HCT116 (cell line): ENCODE measurements around the gene AACS. TPM values are rescaled to one million over a fixed set of nuclear protein-coding genes. Genes with fewer than 3 reads are reported as not detected.

ENCODE experiments used
- ATAC-seq: fragments of 200-7000 bp; cut with Tn5 transposase; 2 replicates; pipeline ENCODE4 v1.9.1; 2020; ENCODE audit warnings: mild to moderate bottlenecking, moderate library complexity
- BruUV-seq: library from RNA; stranded (reverse); fragments of 400-500 nt; replicated peaks from 2 replicates; lab custom pipeline; 2021; lab: Mats Ljungman, UMichigan
- CTCF ChIA-PET: fragments of 300-600 bp; sonication (Branson Sonifier 250); formaldehyde crosslinking; loops from one replicate; lab custom pipeline; 2021; ENCODE audit warnings: antibody characterized with exemption; lab: Charles Lee
- POLR2A ChIA-PET: fragments of 300-600, 350-600 bp; sonication (Branson Sonifier 250); formaldehyde crosslinking; loops from one replicate; lab custom pipeline; 2021; ENCODE audit warnings: antibody characterized with exemption; lab: Charles Lee
- RAD21 ChIA-PET, 2 experiments: fragments of 300-600 bp; sonication (Branson Sonifier 250); formaldehyde crosslinking; loops; one replicate each; lab custom pipeline; 2023; ENCODE audit warnings: low total read pairs in 2 of 2; ENCODE audit not compliant: uncharacterized antibody in 2 of 2, unreplicated experiment in 2 of 2, low non-redundant PET in 1 of 2; lab: Charles Lee
- DNase-seq: peaks from one replicate; pipeline ENCODE4 v3.0.0-alpha.2; 2010; ENCODE audit warnings: low read depth, low spot score
- H2AFZ ChIP-seq: fragments of 200-600 bp; shearing (Covaris generic), sonication (generic); 2 replicates; pipeline ENCODE4 v1.6.1; 2017; ENCODE audit warnings: low read depth, mixed run types, mixed read lengths, antibody characterized with exemption, low read length; ENCODE audit not compliant: poor library complexity, severe bottlenecking
- H3K27ac ChIP-seq: 2 replicates; pipeline ENCODE4 v1.5.1; 2012; ENCODE audit warnings: low read depth, low read length
- H3K27me3 ChIP-seq: fragments of 200-600 bp; sonication (generic); 2 replicates; pipeline ENCODE4 v1.6.1; 2016; ENCODE audit warnings: mixed run types, low read length, mixed read lengths; ENCODE audit not compliant: insufficient read depth
- H3K36me3 ChIP-seq, 2 experiments: fragments of 200-500 bp in 1 of 2; fragments of 200-600 bp in 1 of 2; sonication (Bioruptor generic) in 1 of 2; sonication (generic) in 1 of 2; 2 replicates each; pipeline versions ENCODE4 v1.5.1 to v1.6.1; 2014 to 2016; ENCODE audit warnings: low read length in 2 of 2, inconsistent platforms in 1 of 2, mixed read lengths in 1 of 2, mixed run types in 1 of 2; ENCODE audit not compliant: insufficient read depth in 2 of 2, control insufficient read depth in 1 of 2
- H3K4me1 ChIP-seq, 2 experiments: fragments of 200-600 bp in 1 of 2; sonication (generic) in 1 of 2; 2 replicates each; pipeline versions ENCODE4 v1.5.1 to v1.6.1; 2012 to 2017; ENCODE audit warnings: low read length in 2 of 2, inconsistent platforms in 1 of 2, mild to moderate bottlenecking in 1 of 2, mixed read lengths in 1 of 2, mixed run types in 1 of 2, moderate library complexity in 1 of 2; ENCODE audit not compliant: insufficient read depth in 2 of 2, control insufficient read depth in 1 of 2
- H3K4me2 ChIP-seq: fragments of 200-600 bp; sonication (generic); 2 replicates; pipeline ENCODE4 v1.6.1; 2017; ENCODE audit warnings: mixed run types, low read length, mixed read lengths
- H3K4me3 ChIP-seq, 2 experiments: fragments of 200-600 bp in 1 of 2; sonication (generic) in 1 of 2; replicated peaks in 1 of 2; 2 replicates each; pipeline ENCODE4 v1.5.1; 2011 to 2016; ENCODE audit warnings: low read length in 2 of 2, control low read depth in 1 of 2, low read depth in 1 of 2, mild to moderate bottlenecking in 1 of 2, mixed read lengths in 1 of 2, mixed run types in 1 of 2
- H3K79me2 ChIP-seq: fragments of 200-600 bp; sonication (generic); 2 replicates; pipeline ENCODE4 v1.6.1; 2017; ENCODE audit warnings: mild to moderate bottlenecking, mixed run types, low read length, moderate library complexity, mixed read lengths; ENCODE audit not compliant: insufficient read depth
- H3K9ac ChIP-seq: fragments of 200-600 bp; sonication (generic); 2 replicates; pipeline ENCODE4 v1.6.1; 2016; ENCODE audit warnings: low read length, mixed read lengths
- H3K9me2 ChIP-seq: fragments of 200-600 bp; sonication (generic), shearing (Covaris generic); 2 replicates; pipeline ENCODE4 v1.6.1; 2017; ENCODE audit warnings: mixed run types, mild to moderate bottlenecking, moderate library complexity; ENCODE audit not compliant: insufficient read depth
- H3K9me3 ChIP-seq, 2 experiments: fragments of 200-500 bp in 1 of 2; fragments of 200-600 bp in 1 of 2; sonication (Bioruptor generic) in 1 of 2; sonication (generic) in 1 of 2; 2 replicates each; pipeline ENCODE4 v1.6.1; 2014 to 2017; ENCODE audit warnings: low read length in 2 of 2, mixed read lengths in 2 of 2, inconsistent platforms in 1 of 2, low read depth in 1 of 2, mild to moderate bottlenecking in 1 of 2, mixed run types in 1 of 2, moderate library complexity in 1 of 2; ENCODE audit not compliant: control insufficient read depth in 1 of 2, insufficient read depth in 1 of 2
- H4K20me1 ChIP-seq: fragments of 200-600 bp; sonication (generic), shearing (Covaris generic); 2 replicates; pipeline ENCODE4 v1.6.1; 2017; ENCODE audit warnings: mixed run types, mild to moderate bottlenecking, moderate library complexity; ENCODE audit not compliant: insufficient read depth
- CBX3 ChIP-seq: IDR thresholded peaks from 2 replicates; pipeline ENCODE4 v1.6.1; 2012; ENCODE audit warnings: low read depth
- CEBPB ChIP-seq: IDR thresholded peaks from 2 replicates; pipeline ENCODE4 v1.6.1; 2012; ENCODE audit warnings: low read depth
- EGR1 ChIP-seq: IDR thresholded peaks from 2 replicates; pipeline ENCODE4 v1.6.1; 2012; ENCODE audit warnings: low read depth
- ELF1 ChIP-seq: IDR thresholded peaks from 2 replicates; pipeline ENCODE4 v1.6.1; 2012; ENCODE audit warnings: low read depth, borderline replicate concordance
- EZH2 ChIP-seq: fragments of 200-600 bp; sonication (generic); IDR thresholded peaks from 2 replicates; pipeline ENCODE4 v1.6.1; 2017; ENCODE audit warnings: antibody characterized with exemption, mixed run types
- EZH2phosphoT487 ChIP-seq: fragments of 200-600 bp; IDR thresholded peaks from 2 replicates; pipeline ENCODE4 v1.6.1; 2018; ENCODE audit warnings: antibody characterized with exemption, borderline replicate concordance
- JUND ChIP-seq: IDR thresholded peaks from 2 replicates; pipeline ENCODE4 v1.6.1; 2012
- MAX ChIP-seq: IDR thresholded peaks from 2 replicates; pipeline ENCODE4 v1.6.1; 2012
- POLR2A ChIP-seq: IDR thresholded peaks from 2 replicates; pipeline ENCODE4 v1.7.0; 2011; ENCODE audit warnings: borderline replicate concordance; ENCODE audit not compliant: insufficient read depth, insufficient read length; ENCODE audit errors: extremely low read depth
- POLR2AphosphoS5 ChIP-seq: IDR thresholded peaks from 2 replicates; pipeline ENCODE4 v1.6.1; 2011; ENCODE audit warnings: mild to moderate bottlenecking, low read depth, low read length, moderate library complexity
- RAD21 ChIP-seq: IDR thresholded peaks from 2 replicates; pipeline ENCODE4 v1.6.1; 2012; ENCODE audit warnings: low read depth, mild to moderate bottlenecking
- REST ChIP-seq: IDR thresholded peaks from 2 replicates; pipeline ENCODE4 v1.6.1; 2012; ENCODE audit warnings: low read depth
- SIN3A ChIP-seq: IDR thresholded peaks from 2 replicates; pipeline ENCODE4 v1.6.1; 2012; ENCODE audit warnings: low read depth
- SP1 ChIP-seq: IDR thresholded peaks from 2 replicates; pipeline ENCODE4 v1.6.1; 2012; ENCODE audit warnings: low read depth
- YY1 ChIP-seq: IDR thresholded peaks from 2 replicates; pipeline ENCODE4 v1.6.1; 2011; ENCODE audit warnings: low read length, low read depth, moderate library complexity, mild to moderate bottlenecking; ENCODE audit not compliant: insufficient replicate concordance; ENCODE audit errors: extremely low read depth
- ZFX ChIP-seq: fragments of 450-650 bp; IDR thresholded peaks from 2 replicates; pipeline ENCODE4 v1.6.1; 2017
- intact Hi-C: fragments of 100-400 bp; cut with micrococcal nuclease; formaldehyde crosslinking; loops from 2 replicates; pipeline ENCODE4 v1.10.0; 2022
- total RNA-seq: library from RNA; stranded (reverse); gene quantifications from one replicate; pipeline ENCODE4 v1.2.1, GENCODE V29; 2021; ENCODE audit not compliant: unreplicated experiment
- TF ChIP-seq, protein P1 (sequence below): IDR thresholded peaks from 2 replicates; pipeline ENCODE4 v1.6.1; 2012
- TF ChIP-seq, protein P2 (sequence below), 3 experiments: fragments of 200-600 bp in 1 of 3; sonication (generic) in 1 of 3; IDR thresholded peaks in 2 of 3; conservative IDR thresholded peaks in 1 of 3; 2 replicates each; pipeline ENCODE4 v1.5.1; 2012 to 2017; ENCODE audit warnings: low read depth in 2 of 3, low read length in 2 of 3, antibody characterized with exemption in 1 of 3, borderline replicate concordance in 1 of 3, control low read depth in 1 of 3, mild to moderate bottlenecking in 1 of 3, mixed read lengths in 1 of 3, mixed run types in 1 of 3, moderate library complexity in 1 of 3; ENCODE audit not compliant: insufficient read depth in 1 of 3

AACS gene
- total RNA-seq, 1 experiment from 2014 or later: 16.0 TPM

DNA sequence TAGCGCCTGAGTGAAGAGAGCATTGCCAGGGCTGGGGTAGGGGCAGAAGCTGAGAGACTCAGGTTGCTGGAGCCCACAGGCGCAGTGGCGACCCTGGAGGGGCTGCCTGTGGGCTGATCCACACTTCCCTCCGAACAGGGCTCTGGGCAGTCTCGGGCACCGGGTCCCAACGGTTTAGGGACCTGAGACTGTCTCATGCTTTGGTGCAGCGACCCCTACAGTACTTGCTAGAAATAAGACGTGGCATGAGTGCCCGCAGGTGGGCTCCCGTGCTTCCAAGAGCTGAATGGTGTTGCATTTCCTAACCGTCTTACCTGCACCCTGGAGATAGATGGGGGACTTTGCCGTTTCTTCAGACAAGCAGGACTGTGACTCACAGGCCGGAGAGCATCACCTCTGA, 57.4 kb downstream of the AACS start:
- Histone ChIP-seq H3K4me2 (no peak overlapping the region), H3K79me2 (no peaks in the 10 kb centered on the region), H3K36me3 (peaks cover 0 to 6% of the 10 kb centered on the region in 2 experiments; a peak in 2 of 4 replicates), H3K27me3 (no peaks in the 10 kb centered on the region), H3K9ac (no peak overlapping the region), H3K4me1 (no peaks in the 10 kb centered on the region; a peak in 2 of 4 replicates), H3K4me3 (no peak overlapping the region), H3K9me2 (no peaks in the 10 kb centered on the region), H4K20me1 (no peaks in the 10 kb centered on the region), H3K27ac (no peak overlapping the region), H2AFZ (no peak overlapping the region), H3K9me3 (no peaks in the 10 kb centered on the region)
- intact Hi-C loops: no loop called here
- no TSS peak for BruUV-seq
- ATAC-seq: no peak
- DNase-seq: no peak
- POLR2A ChIA-PET: no interaction called here
- RAD21 ChIA-PET: no interaction called here
- TF ChIP-seq SIN3A: no peak
- TF ChIP-seq CBX3: no peak
- no peak for TF ChIP-seq EGR1
- no peak for TF ChIP-seq EZH2phosphoT487
- TF ChIP-seq, protein P1, sequence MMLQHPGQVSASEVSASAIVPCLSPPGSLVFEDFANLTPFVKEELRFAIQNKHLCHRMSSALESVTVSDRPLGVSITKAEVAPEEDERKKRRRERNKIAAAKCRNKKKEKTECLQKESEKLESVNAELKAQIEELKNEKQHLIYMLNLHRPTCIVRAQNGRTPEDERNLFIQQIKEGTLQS: no peak
- TF ChIP-seq JUND: no peak
- TF ChIP-seq ELF1: no peak
- no peak for TF ChIP-seq RAD21
- no peak for TF ChIP-seq EZH2
- TF ChIP-seq POLR2A: no peak
- no peak for TF ChIP-seq SP1
- TF ChIP-seq MAX: no peak
- TF ChIP-seq CEBPB: no peak
- TF ChIP-seq REST: no peak
- TF ChIP-seq POLR2AphosphoS5: no peak
- no peak for TF ChIP-seq ZFX
- TF ChIP-seq YY1: no peak
- TF ChIP-seq, protein P2, sequence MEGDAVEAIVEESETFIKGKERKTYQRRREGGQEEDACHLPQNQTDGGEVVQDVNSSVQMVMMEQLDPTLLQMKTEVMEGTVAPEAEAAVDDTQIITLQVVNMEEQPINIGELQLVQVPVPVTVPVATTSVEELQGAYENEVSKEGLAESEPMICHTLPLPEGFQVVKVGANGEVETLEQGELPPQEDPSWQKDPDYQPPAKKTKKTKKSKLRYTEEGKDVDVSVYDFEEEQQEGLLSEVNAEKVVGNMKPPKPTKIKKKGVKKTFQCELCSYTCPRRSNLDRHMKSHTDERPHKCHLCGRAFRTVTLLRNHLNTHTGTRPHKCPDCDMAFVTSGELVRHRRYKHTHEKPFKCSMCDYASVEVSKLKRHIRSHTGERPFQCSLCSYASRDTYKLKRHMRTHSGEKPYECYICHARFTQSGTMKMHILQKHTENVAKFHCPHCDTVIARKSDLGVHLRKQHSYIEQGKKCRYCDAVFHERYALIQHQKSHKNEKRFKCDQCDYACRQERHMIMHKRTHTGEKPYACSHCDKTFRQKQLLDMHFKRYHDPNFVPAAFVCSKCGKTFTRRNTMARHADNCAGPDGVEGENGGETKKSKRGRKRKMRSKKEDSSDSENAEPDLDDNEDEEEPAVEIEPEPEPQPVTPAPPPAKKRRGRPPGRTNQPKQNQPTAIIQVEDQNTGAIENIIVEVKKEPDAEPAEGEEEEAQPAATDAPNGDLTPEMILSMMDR (IDR thresholded peaks at IDR 0.05 in 2 of 3, conservative IDR thresholded peaks at IDR 0.05 in 1 of 3; ENCODE audit: borderline replicate concordance in 1 of 3, insufficient read depth in 1 of 3, low read depth in 2 of 3, low read length in 2 of 3): no peak
- CTCF ChIA-PET: no interaction called here
